Left lung (tissue), 10 donors: ENCODE results near the gene GRIP1. TPM values are rescaled to one million over a fixed set of nuclear protein-coding genes. Genes with fewer than 3 reads are reported as not detected.

Experiments
- ATAC-seq: fragments of 200-7000 bp; cut with Tn5 transposase; one replicate; pipeline ENCODE4 v1.9.1; 2020; ENCODE audit warnings: moderate library complexity
- DNase-seq, 4 donors: peaks; one replicate each; pipeline ENCODE4 v3.0.0-alpha.2; 2013 to 2020
- H3K27ac ChIP-seq, 2 donors: fragments of 200-600 bp; sonication (generic) in 1 of 2; one replicate each; pipeline versions ENCODE4 v1.5.0 to v1.8.0; 2020 to 2021
- H3K27me3 ChIP-seq, 2 donors: fragments of 200-600 bp; sonication (generic) in 1 of 2; one replicate each; pipeline versions ENCODE4 v1.5.0 to v1.8.0; 2020 to 2021
- H3K36me3 ChIP-seq, 2 donors: fragments of 200-600 bp; sonication (generic) in 1 of 2; one replicate each; pipeline versions ENCODE4 v1.5.0 to v1.8.0; 2020 to 2021
- H3K4me1 ChIP-seq, 2 donors: fragments of 200-600 bp; one replicate each; pipeline ENCODE4 v1.8.0; 2021
- H3K4me3 ChIP-seq, 2 donors: fragments of 200-600 bp; sonication (generic) in 1 of 2; one replicate each; pipeline versions ENCODE4 v1.5.0 to v1.8.0; 2020 to 2021; ENCODE audit warnings: mild to moderate bottlenecking in 1 of 2
- H3K9me3 ChIP-seq, 2 donors: fragments of 200-600 bp; sonication (generic) in 1 of 2; one replicate each; pipeline versions ENCODE4 v1.5.0 to v1.8.0; 2020 to 2021
- intact Hi-C, 2 donors: fragments of 100-400 bp; cut with DNase I; formaldehyde crosslinking; loops; one replicate each; pipeline versions ENCODE4 v1.11.2 to v1.14.2; 2022
- polyA plus RNA-seq, 6 donors: library from polyadenylated mRNA; unstranded; fragments of 120-200 nt; gene quantifications; one replicate each; pipeline ENCODE4 v1.2.1, GENCODE V29; 2013; ENCODE audit not compliant: insufficient read length in 6 of 6
- total RNA-seq, 2 donors: library from RNA; stranded (reverse); fragmentation: NEBNext Ultra II Directional; extraction: Animal tissue kit (Norgen Biotek cat#: 25700); gene quantifications; one replicate each; pipeline ENCODE4 v1.2.1, GENCODE V29; 2021
- TF ChIP-seq, protein P1 (sequence below), 2 donors: fragments of 200-600 bp; sonication (generic) in 1 of 2; IDR thresholded peaks; one replicate each; pipeline versions ENCODE4 v1.5.0 to v1.8.0; 2021; ENCODE audit warnings: antibody characterized with exemption in 2 of 2
- donor health status: DM: no; HTN: yes; CAD: no.
- donor health status: DM: no; HTN: no; CAD: no.

GRIP1 gene
- total and polyA plus RNA-seq, 8 donors = 1.9 to 10.6 (median 6.0) TPM

DNA sequence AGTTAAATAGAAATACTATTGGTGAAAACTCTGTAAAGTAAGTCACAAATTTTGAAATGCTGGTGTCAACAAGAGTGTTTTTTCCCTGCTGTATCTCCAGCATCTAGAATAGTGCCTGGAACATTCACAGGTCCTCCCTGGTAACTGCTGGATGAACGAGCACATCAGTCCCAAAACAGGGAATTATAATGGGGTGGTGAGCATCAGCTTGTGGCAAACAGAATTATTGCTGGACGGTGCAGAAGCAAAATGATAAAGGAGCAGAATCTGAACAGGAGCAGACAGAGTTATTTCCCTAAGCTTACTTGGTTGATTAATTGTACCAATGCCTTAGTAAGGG lies 129.9 kb downstream of the GRIP1 start:
- no peaks in the 10 kb centered on the region for H3K27me3 ChIP-seq
- H3K36me3 ChIP-seq = no peaks in the 10 kb centered on the region
- H3K4me3 ChIP-seq = no peak overlapping the region
- TF ChIP-seq, protein P1, sequence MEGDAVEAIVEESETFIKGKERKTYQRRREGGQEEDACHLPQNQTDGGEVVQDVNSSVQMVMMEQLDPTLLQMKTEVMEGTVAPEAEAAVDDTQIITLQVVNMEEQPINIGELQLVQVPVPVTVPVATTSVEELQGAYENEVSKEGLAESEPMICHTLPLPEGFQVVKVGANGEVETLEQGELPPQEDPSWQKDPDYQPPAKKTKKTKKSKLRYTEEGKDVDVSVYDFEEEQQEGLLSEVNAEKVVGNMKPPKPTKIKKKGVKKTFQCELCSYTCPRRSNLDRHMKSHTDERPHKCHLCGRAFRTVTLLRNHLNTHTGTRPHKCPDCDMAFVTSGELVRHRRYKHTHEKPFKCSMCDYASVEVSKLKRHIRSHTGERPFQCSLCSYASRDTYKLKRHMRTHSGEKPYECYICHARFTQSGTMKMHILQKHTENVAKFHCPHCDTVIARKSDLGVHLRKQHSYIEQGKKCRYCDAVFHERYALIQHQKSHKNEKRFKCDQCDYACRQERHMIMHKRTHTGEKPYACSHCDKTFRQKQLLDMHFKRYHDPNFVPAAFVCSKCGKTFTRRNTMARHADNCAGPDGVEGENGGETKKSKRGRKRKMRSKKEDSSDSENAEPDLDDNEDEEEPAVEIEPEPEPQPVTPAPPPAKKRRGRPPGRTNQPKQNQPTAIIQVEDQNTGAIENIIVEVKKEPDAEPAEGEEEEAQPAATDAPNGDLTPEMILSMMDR (IDR thresholded peaks at IDR 0.05) = peak in 1 of 2 donors; percentile 8
- no peak overlapping the region for H3K27ac ChIP-seq
- H3K4me1 ChIP-seq = no peaks in the 10 kb centered on the region
- no peak for DNase-seq
- no peaks in the 10 kb centered on the region for H3K9me3 ChIP-seq
- no peak for ATAC-seq
- intact Hi-C loops = no loop called here

DNA sequence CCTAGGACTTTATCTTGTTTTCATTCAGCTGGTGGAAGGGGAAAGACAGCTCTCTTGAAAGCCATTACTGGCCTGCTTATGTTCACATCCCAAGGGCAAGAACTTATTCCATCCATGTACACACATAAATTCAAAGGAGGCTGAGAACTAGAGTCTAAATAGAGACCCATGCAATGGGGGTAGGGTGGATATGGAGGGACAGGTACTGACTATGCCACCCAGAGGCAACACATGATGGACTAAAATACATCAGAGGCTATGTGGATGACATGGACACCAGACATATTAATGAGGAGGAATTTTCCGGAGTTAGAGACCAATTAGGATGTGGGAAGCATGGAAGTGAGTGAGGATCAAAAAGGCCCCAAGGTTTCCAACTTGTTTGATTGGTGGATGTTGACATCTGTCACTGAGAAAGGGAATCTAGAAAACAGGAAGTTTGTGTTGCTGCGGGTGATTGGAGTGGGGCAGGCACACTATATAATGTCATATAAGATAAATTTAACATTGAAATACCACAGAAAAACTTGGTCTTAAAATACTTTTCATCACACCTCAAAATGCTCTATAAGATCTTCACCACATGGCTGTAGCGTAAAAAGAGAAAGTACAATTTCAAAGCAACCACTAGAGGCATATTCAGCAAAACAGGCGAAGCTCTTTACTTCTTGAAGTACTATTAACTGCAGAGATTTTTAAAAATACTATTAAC lies 130.4 kb downstream of the GRIP1 start:
- ATAC-seq = no peak
- TF ChIP-seq, protein P1 (IDR thresholded peaks at IDR 0.05) = no peak
- no peak for DNase-seq

DNA sequence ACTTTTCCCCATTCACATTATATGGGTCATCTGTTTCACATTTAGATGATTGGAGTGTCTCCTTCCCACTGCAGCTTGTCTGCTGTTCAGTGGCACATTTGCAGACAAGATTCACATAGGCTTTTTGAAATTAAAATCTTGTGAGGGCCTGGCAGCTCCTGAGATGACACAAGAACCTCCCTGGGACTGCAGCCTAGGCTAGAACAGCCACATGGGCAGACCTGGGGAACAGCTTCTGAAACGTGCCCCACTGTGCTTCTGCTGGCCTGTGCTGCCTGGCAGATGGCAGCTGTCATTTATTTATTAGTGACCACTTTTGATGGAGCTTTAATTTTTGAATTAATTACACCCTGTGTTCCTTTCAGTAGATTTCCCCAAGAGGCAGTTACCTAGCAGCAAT lies 137.4 kb downstream of the GRIP1 start:
- TF ChIP-seq, protein P1 (IDR thresholded peaks at IDR 0.05) = no peak
- Histone ChIP-seq H3K4me1 (no peaks in the 10 kb centered on the region), H3K36me3 (no peaks in the 10 kb centered on the region), H3K9me3 (no peaks in the 10 kb centered on the region), H3K27ac (no peak overlapping the region), H3K4me3 (no peak overlapping the region), H3K27me3 (no peaks in the 10 kb centered on the region)
- ATAC-seq (no peak), DNase-seq (no peak)
- intact Hi-C loops = no loop called here

More for the DNA sequence above, 130.4 kb downstream of the GRIP1 start:
- intact Hi-C loops = no loop called here
- H3K9me3 ChIP-seq = no peaks in the 10 kb centered on the region
- H3K27me3 ChIP-seq = no peaks in the 10 kb centered on the region
- H3K27ac ChIP-seq = no peak overlapping the region
- no peaks in the 10 kb centered on the region for H3K4me1 ChIP-seq
- H3K36me3 ChIP-seq = no peaks in the 10 kb centered on the region
- H3K4me3 ChIP-seq = no peak overlapping the region

DNA sequence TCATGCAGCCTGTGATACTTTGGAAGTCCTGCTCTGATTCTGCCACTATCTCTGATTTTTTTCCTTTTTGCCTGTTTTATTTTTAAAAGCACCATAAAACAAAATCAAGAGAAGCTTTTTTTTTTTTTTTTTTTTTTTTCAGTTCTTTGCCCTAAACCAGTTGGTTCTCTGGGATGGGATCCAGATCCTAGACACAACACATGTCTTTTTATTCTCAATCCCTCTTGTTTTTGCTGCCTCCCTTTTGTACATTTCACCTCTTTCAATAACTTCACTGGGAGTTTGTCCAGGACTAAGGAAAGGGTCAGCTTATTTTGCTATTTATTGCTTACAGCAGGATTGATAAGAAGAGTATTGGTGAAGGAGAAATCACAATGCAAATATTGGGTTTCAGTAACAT lies 139.4 kb downstream of the GRIP1 start:
- Histone ChIP-seq H3K27me3 (no peaks in the 10 kb centered on the region), H3K9me3 (no peaks in the 10 kb centered on the region), H3K36me3 (no peaks in the 10 kb centered on the region), H3K4me3 (no peak overlapping the region), H3K4me1 (no peaks in the 10 kb centered on the region), H3K27ac (no peak overlapping the region)
- ATAC-seq = no peak
- DNase-seq = no peak
- TF ChIP-seq, protein P1 (IDR thresholded peaks at IDR 0.05) = no peak
- intact Hi-C loops = no loop called here

DNA sequence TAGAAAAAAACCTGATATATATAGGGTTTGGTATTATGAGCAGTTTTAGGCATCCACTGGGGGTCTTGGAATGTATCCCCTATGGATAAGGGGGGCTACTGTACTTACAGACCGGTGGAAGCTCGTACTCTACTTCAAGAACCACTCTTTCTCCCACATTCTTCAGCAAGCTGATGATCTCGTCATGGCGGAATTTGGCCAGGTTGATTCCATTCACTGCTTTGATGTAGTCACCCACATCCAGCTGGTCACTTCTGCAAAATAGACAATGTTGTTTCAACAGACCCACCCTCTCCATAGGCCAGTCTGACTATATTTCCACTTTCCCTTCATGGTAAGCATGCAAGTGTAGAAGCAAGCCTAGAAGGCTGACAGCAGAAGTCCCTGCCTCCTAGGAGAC lies 139.9 kb downstream of the GRIP1 start:
- Histone ChIP-seq H3K9me3 (no peaks in the 10 kb centered on the region), H3K27me3 (no peaks in the 10 kb centered on the region), H3K27ac (no peak overlapping the region), H3K4me1 (no peaks in the 10 kb centered on the region), H3K4me3 (no peak overlapping the region), H3K36me3 (no peaks in the 10 kb centered on the region)
- TF ChIP-seq, protein P1 (IDR thresholded peaks at IDR 0.05) = no peak
- ATAC-seq (no peak), DNase-seq (no peak)
- intact Hi-C loops = no loop called here
